HG03469 (cell line): ENCODE measurements around the gene SMOC1.

Experiments used
- ATAC-seq: cut with Tn5 transposase; IDR thresholded peaks from one replicate; pipeline ENCODE4 v1.9.1; 2021; ENCODE audit warnings: mild to moderate bottlenecking, moderate library complexity, moderate number of reproducible peaks; ENCODE audit not compliant: unreplicated experiment

Gene SMOC1

GRCh38 chr14:69937367-69938081 is 58.3 kb downstream of the SMOC1 start:
- no peak for ATAC-seq

- ATAC-seq, result no peak
These were observed 59.5 kb downstream of the SMOC1 start for GRCh38 chr14:69938751-69939150.

- ATAC-seq, result no peak
These were observed 62.8 kb downstream of the SMOC1 start for GRCh38 chr14:69941768-69942742.

- no peak for ATAC-seq
These were observed 64.0 kb downstream of the SMOC1 start for GRCh38 chr14:69943084-69943780.

GRCh38 chr14:69945347-69945746 is 66.1 kb downstream of the SMOC1 start:
- ATAC-seq, result no peak

- ATAC-seq, result no peak
These were observed 66.7 kb downstream of the SMOC1 start for GRCh38 chr14:69945912-69946311.

GRCh38 chr14:69948351-69948750 is 69.1 kb downstream of the SMOC1 start:
- no peak for ATAC-seq

GRCh38 chr14:69951263-69951662 is 72.0 kb downstream of the SMOC1 start:
- no peak for ATAC-seq

GRCh38 chr14:69951935-69952334 is 72.7 kb downstream of the SMOC1 start:
- no peak for ATAC-seq

GRCh38 chr14:69953266-69953915 is 74.2 kb downstream of the SMOC1 start:
- no peak for ATAC-seq

- no peak for ATAC-seq
These were observed 76.9 kb downstream of the SMOC1 start for GRCh38 chr14:69955855-69956845.

- ATAC-seq, result no peak
These were observed 77.8 kb downstream of the SMOC1 start for GRCh38 chr14:69956970-69957369.

- no peak for ATAC-seq
These were observed 78.8 kb downstream of the SMOC1 start for GRCh38 chr14:69957986-69958385.

- no peak for ATAC-seq
These were observed 79.9 kb downstream of the SMOC1 start for GRCh38 chr14:69959136-69959535.

GRCh38 chr14:69960296-69960695 is 81.1 kb downstream of the SMOC1 start:
- no peak for ATAC-seq

GRCh38 chr14:69963966-69964365 is 84.8 kb downstream of the SMOC1 start:
- no peak for ATAC-seq

GRCh38 chr14:69964841-69965240 is 85.6 kb downstream of the SMOC1 start:
- no peak for ATAC-seq

GRCh38 chr14:69968132-69968531 is 88.9 kb downstream of the SMOC1 start:
- ATAC-seq, result no peak

- no peak for ATAC-seq
These were observed 89.5 kb downstream of the SMOC1 start for GRCh38 chr14:69968681-69969080.

GRCh38 chr14:69972755-69973154 is 93.5 kb downstream of the SMOC1 start:
- ATAC-seq, result no peak
